GM10248 (cell line): ENCODE data around the gene RNF181.

Experiments
- CTCF ChIA-PET: fragments of 300-600 bp; sonication (Branson Sonifier 250); formaldehyde crosslinking; extraction: SDS; loops from one replicate; lab custom pipeline; 2021; ENCODE audit warnings: antibody characterized with exemption; lab: Yijun Ruan, JAX
- POLR2A ChIA-PET: fragments of 350-650 bp; sonication (Branson Sonifier 250); formaldehyde crosslinking; extraction: SDS; loops from one replicate; lab custom pipeline; 2020; ENCODE audit warnings: antibody characterized with exemption; lab: Yijun Ruan, JAX
- DNase-seq: peaks from one replicate; pipeline ENCODE4 v3.0.0; 2012; ENCODE audit errors: extremely low spot score
- TF ChIP-seq, protein P1 (sequence below): IDR thresholded peaks from 2 replicates; pipeline ENCODE4 v1.5.1; 2012; ENCODE audit warnings: mild to moderate bottlenecking, low read depth; ENCODE audit errors: extremely low read depth, missing control alignments, control extremely low read depth

The RNF181 gene

DNA sequence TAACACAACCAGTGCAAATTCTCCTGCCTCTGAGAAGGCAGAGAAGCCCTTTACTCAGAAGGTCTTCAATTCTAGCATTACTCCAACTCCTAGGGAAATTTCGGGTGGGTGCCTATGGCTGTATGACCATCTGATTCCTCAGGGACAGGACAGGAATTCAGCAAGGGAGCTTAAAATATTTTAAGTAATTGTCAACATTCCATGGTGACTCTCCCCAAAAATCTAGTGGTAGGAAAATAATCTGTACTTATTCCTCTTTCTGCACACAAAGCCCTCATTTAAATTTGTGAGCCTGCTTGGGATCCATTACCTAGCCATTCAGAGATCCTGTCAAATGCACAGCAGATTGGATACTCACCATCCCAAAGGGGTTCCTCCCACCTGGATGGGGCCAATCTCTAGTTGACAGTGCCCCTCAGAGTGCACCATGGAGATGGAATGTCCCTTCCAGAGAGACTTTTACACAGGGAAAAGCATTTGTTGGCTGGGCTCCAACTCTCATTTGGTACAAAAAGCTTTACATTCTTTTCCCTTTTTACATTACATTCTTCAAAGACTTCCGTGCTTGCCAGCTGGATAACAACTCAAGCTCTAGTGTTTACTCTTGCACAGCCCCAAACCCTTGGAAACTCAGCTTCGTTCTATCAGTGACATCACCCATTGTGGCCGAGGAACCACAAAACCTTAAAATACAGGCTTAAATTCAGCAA lies 10.0 kb downstream of the RNF181 start:
- CTCF ChIA-PET = interaction anchor here (1.4 to 3.3 kb wide), 3 partner anchors 21 to 50 kb away, joined by 3 to 11 read pairs (median 5); partner anchors contain the start of gene VAMP5
- POLR2A ChIA-PET = interaction anchor here (1.1 kb wide), 1 partner anchor 10 kb away, joined by 3 read pairs; the partner anchor contains the start of gene RNF181
- no peak for DNase-seq
- TF ChIP-seq, protein P1, sequence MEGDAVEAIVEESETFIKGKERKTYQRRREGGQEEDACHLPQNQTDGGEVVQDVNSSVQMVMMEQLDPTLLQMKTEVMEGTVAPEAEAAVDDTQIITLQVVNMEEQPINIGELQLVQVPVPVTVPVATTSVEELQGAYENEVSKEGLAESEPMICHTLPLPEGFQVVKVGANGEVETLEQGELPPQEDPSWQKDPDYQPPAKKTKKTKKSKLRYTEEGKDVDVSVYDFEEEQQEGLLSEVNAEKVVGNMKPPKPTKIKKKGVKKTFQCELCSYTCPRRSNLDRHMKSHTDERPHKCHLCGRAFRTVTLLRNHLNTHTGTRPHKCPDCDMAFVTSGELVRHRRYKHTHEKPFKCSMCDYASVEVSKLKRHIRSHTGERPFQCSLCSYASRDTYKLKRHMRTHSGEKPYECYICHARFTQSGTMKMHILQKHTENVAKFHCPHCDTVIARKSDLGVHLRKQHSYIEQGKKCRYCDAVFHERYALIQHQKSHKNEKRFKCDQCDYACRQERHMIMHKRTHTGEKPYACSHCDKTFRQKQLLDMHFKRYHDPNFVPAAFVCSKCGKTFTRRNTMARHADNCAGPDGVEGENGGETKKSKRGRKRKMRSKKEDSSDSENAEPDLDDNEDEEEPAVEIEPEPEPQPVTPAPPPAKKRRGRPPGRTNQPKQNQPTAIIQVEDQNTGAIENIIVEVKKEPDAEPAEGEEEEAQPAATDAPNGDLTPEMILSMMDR = no peak

GRCh38 chr2:85606116-85606455 lies 10.5 kb downstream of the RNF181 start:
- POLR2A ChIA-PET = interaction anchor here (1.1 kb wide), 1 partner anchor 11 kb away, joined by 3 read pairs; the partner anchor contains the start of gene RNF181
- TF ChIP-seq, protein P1 = no peak
- DNase-seq = no peak
- CTCF ChIA-PET = interaction anchor here (1.4 to 3.3 kb wide), 2 partner anchors 22 to 31 kb away, joined by 3 to 11 read pairs; partner anchors contain the start of gene VAMP5

DNA sequence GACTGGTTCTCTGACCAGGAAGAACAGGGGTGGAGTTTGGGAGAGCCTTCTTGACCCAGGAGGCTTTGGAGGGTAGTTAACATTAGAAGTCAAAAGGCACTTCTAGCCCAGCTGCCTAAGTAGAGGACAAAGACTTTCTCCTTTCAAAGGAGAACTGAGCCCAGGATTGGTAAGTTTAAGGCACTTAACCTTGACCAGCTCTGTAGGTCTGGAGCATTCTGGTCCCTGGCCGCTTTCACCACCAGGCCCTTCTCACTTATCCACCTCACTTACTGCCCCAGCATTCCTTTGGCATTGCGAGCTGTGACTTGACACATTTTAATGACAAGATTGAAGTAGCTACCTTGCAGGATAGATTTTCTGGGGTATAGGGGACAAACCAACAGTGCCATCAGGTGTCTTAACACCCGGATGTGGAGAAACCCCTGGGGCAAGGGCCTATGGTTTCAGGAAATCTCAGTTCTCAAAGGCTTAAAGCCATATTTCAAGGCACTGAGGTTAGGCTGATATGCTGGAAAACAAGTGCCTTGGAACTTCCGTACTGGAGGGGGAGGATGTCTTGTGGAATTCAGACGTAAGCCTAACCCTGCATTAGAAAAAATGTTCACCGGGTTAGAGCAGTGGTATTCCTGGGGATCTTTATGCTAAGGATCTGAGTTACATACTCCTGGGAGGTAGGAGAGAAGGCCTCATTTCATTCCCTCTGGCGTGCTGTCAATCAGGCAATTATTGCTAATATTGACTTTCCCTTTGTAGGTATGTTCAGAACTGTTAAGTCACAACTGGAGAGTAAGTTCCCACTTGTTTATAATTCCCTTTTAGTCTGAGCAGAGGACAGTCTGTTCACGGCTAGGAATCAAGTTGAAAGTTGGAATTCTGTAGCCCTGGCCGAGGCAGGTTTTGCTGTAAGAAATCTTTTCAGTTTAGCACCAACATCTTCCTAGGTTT lies 12.0 kb downstream of the RNF181 start:
- POLR2A ChIA-PET = interaction anchor here (0.5 to 1.3 kb wide), 2 partner anchors 8 to 12 kb away, joined by 4 to 5 read pairs; partner anchors contain the start of gene RNF181
- DNase-seq = no peak
- TF ChIP-seq, protein P1 = no peak
- CTCF ChIA-PET = interaction anchor here (0.8 to 3.3 kb wide), 2 partner anchors 10 to 30 kb away, joined by 3 to 11 read pairs; no protein-coding TSS in a partner anchor

- POLR2A ChIA-PET = interaction anchor here (0.9 to 1.2 kb wide), 5 partner anchors 11 to 257 kb away, joined by 4 to 6 read pairs (median 4); partner anchors contain the start of genes ELMOD3, RETSAT and RNF181
- no peak for DNase-seq
- CTCF ChIA-PET = interaction anchor here (1.0 to 1.3 kb wide), 6 partner anchors 9 to 203 kb away, joined by 3 to 5 read pairs (median 3); partner anchors contain the start of gene TMEM150A
- TF ChIP-seq, protein P1 = no peak
These were observed 15.7 kb downstream of the RNF181 start for GRCh38 chr2:85611217-85611704.

DNA sequence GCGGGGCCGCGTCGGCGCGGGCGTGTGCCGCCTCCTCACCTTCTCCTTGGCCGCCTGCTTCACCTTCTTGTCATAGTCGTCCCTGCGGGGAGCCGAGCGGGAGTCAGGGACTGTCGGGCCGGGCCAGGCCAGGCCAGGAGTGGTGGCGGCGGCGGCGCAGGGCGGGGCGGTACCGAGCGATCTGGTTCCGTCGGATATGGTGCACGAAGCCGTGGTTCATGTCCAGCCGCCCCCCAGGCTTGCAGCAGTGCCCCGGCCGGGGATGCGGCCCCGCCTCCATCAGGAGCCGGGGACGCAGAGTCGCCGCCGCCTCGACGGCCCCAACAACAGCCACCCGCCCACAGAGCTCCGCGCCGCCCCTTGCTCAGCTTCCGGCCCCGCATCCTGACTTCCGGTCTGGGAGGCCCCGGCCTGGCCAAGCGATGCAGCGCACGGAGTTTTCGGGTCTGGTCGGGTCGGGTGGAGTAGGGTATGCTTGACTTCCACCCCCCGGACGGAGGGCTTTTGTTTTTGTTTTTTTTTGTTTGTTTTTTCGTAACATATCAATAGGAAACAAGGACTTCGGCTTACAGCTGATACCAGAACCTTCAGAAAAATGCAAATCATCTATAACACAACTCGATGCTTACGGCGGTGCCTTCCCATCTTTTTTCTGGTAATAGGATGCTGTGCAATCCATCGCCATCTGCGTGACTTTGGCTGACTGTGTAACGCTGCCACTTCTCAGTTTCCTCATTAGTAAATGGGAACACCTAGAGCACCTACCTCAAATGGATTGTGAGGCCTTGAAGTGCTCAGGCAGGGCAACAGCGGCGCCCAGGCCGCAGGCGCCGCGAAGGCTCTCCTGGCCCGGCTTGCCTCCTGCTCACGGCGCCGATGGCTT lies 16.4 kb downstream of the RNF181 start, which contains the start of gene C2orf68:
Gene C2orf68 (minus strand): TSS at position 362 of the 883 bp plus-strand sequence. CDS start 82 bp downstream, at position 280.
- ChIA-PET CTCF (interaction anchor here (1.0 to 1.3 kb wide), 4 partner anchors 9 to 202 kb away, joined by 3 to 5 read pairs (median 4); partner anchors contain the start of gene TMEM150A), POLR2A (interaction anchor here (0.9 to 1.2 kb wide), 5 partner anchors 12 to 258 kb away, joined by 4 to 6 read pairs (median 4); partner anchors contain the start of genes ELMOD3, RETSAT and RNF181)
- peak; percentile 95 for DNase-seq
- TF ChIP-seq, protein P1 = no peak
